GM12874 (cell line): ENCODE results near the gene TMSB4X.

Experiments used
- CTCF ChIP-seq: IDR thresholded peaks from 2 replicates; pipeline ENCODE4 v1.5.1; 2011; ENCODE audit warnings: low read depth, mild to moderate bottlenecking, control low read depth, low read length, moderate library complexity; ENCODE audit not compliant: insufficient read depth

TMSB4X gene

GRCh38 chrX:12946406-12946805, 28.5 kb upstream of the TMSB4X start:
- no peak for TF ChIP-seq CTCF

GRCh38 chrX:12946838-12947544, 27.9 kb upstream of the TMSB4X start:
- TF ChIP-seq CTCF: peak; percentile 87

GRCh38 chrX:12947545-12948235, 27.2 kb upstream of the TMSB4X start:
- no peak for TF ChIP-seq CTCF

GRCh38 chrX:12948495-12948894, 26.4 kb upstream of the TMSB4X start:
- no peak for TF ChIP-seq CTCF

- TF ChIP-seq CTCF: no peak
These were observed 25.5 kb upstream of the TMSB4X start for GRCh38 chrX:12949205-12949926.

- no peak for TF ChIP-seq CTCF
These were observed 24.8 kb upstream of the TMSB4X start for GRCh38 chrX:12949927-12950656.
